ENCODE measurements around the gene UTS2B. TPM values are rescaled to one million over a fixed set of nuclear protein-coding genes. Genes with fewer than 3 reads are reported as not detected.

The UTS2B gene
- total RNA-seq, 1 donor from 2014 or later = 0.69 TPM

GRCh38 chr3:191343913-191344312 is 13.6 kb upstream of the UTS2B start:
- DNase-seq (ENCODE audit: low read depth) = no peak
- no peak for TF ChIP-seq CTCF (conservative IDR thresholded peaks at IDR 0.05; ENCODE audit: low read depth, low read length)
- no peak overlapping the region for H3K4me3 ChIP-seq (ENCODE audit: low read depth, low read length)

DNA sequence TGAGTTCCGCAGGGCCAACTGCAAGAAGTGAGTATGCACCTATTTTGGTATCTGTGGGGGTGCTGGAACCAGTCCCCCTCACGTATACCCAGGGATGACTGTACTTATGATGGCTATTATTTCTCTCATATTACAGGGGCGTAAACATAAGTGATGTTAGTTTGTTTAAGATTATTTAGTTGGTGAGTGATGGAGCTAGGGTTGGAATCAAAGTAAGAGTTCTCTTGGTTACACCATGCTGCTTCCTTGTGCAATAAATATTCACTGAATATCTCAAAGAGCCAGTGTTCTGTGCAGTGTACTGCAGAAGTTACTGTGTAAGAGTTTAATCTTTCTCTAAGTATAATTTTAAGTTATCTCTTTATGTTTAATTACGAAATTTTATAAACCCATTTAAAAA is 12.8 kb upstream of the UTS2B start:
- no peak for TF ChIP-seq CTCF (conservative IDR thresholded peaks at IDR 0.05; ENCODE audit: low read depth, low read length)
- no peak for DNase-seq (ENCODE audit: low read depth)

GRCh38 chr3:191342411-191342810 is 12.1 kb upstream of the UTS2B start:
- no peak overlapping the region for H3K4me3 ChIP-seq (ENCODE audit: low read depth, low read length)
- no peak for TF ChIP-seq CTCF (conservative IDR thresholded peaks at IDR 0.05; ENCODE audit: low read depth, low read length)
- no peak for DNase-seq (ENCODE audit: low read depth)

More for the DNA sequence above, 12.8 kb upstream of the UTS2B start:
- no peak overlapping the region for H3K4me3 ChIP-seq (ENCODE audit: low read depth, low read length)

GRCh38 chr3:191342006-191342405 is 11.7 kb upstream of the UTS2B start:
- H3K4me3 ChIP-seq (ENCODE audit: low read depth, low read length) = no peak overlapping the region
- TF ChIP-seq CTCF (conservative IDR thresholded peaks at IDR 0.05; ENCODE audit: low read depth, low read length) = no peak
- no peak for DNase-seq (ENCODE audit: low read depth)

GRCh38 chr3:191340966-191341365 is 10.6 kb upstream of the UTS2B start:
- no peak for DNase-seq (ENCODE audit: low read depth)
- TF ChIP-seq CTCF (conservative IDR thresholded peaks at IDR 0.05; ENCODE audit: low read depth, low read length) = no peak
- no peak overlapping the region for H3K4me3 ChIP-seq (ENCODE audit: low read depth, low read length)

DNA sequence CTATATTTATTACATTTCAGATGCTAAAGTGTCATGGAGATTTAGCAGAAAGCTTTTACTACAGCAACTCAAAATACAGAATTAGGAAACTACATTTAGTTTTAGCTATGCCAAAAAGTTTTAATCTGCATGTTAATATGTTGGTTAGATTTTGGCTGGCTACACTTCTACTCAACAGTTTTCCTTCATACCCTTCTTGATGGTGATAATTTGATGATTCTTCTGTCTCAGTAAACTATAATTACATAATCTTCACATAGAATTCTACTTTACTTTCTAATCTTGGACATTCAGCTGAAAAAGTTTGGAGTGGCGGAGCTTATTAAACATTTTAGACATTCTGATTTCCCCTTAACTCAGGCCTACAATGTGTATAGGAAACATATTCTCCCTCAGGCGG is 10.0 kb upstream of the UTS2B start:
- TF ChIP-seq CTCF (conservative IDR thresholded peaks at IDR 0.05; ENCODE audit: low read depth, low read length) = no peak
- no peak for DNase-seq (ENCODE audit: low read depth)
- no peak overlapping the region for H3K4me3 ChIP-seq (ENCODE audit: low read depth, low read length)

DNA sequence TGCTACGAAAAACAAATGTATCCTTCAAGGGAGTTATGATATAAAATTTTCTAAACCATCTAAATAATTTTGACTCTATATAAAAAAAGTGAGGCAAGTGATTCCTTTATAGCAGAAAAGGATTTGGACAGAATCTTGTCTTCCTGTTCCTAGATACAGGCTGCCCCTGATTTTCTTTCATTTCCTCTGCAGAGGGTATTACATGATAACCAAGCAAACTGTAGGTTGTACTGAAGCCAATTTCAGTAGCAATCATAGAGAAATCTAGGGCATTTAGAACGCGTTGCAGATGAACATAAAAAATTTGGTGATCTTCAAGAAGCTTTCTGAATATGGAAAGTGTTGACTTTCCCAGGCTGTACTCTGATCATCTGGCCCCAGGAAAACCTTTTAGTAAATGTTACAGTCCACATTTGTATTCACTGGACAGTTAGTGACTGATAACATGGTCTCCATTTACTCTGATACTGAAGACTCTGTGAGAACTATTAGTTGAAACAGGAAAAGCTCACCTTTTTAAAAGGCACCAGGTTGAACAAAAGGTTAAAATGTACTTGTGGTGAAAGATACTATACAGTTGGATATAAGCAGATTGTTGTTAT is 9.1 kb upstream of the UTS2B start:
- TF ChIP-seq CTCF (conservative IDR thresholded peaks at IDR 0.05; ENCODE audit: low read depth, low read length) = no peak
- DNase-seq (ENCODE audit: low read depth) = no peak
- no peak overlapping the region for H3K4me3 ChIP-seq (ENCODE audit: low read depth, low read length)

Measured in epithelial cell of proximal tubule (primary cell).